Measurements from ENCODE around the gene TAF10. TPM values are rescaled to one million over a fixed set of nuclear protein-coding genes. Genes with fewer than 3 reads are reported as not detected.

The TAF10 gene
- total and polyA plus RNA-seq, 7 experiments from 2014 or later = 116 to 247 (median 129) TPM

DNA sequence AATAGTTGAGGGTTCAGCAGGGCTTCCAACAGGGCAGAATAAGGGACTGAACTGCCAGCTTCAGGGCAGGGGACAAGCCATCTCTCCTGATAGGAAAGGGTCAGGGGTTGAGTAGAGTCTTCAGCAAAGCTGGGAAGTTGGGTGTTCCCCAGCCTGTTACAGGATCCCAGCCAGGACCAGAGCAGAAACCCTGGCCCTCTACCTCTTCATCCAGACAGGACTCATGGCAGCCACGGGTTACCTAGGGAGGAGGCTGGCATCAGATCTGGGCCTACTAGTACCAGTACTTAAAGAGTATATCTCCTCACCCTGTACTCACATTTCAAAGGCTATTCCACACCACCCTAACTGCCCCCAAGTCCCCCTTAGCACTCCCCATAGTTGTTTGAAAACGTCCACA is 2.4 kb upstream of the TAF10 start:
- Mint-ChIP-seq H3K27ac (peak overlapping the region in 1 of 9 donors; percentile 27), H3K27me3 (no peaks in the 10 kb centered on the region), H3K4me1 (peaks cover 9 to 38% (median 27%) of the 10 kb centered on the region in 7 donors), H3K9me3 (no peaks in the 10 kb centered on the region), H3K36me3 (peaks cover 7 to 39% (median 17%) of the 10 kb centered on the region in 5 donors), H3K4me3 (peak overlapping the region in 1 of 10 donors; percentile 15)
- Histone ChIP-seq H3K27me3 (ENCODE audit: control insufficient read depth in 2 of 2, insufficient read depth in 2 of 2, low read length in 2 of 2) (no peaks in the 10 kb centered on the region), H3K4me1 (ENCODE audit: control insufficient read depth in 2 of 2, insufficient read depth in 2 of 2, low read length in 2 of 2) (peaks cover 23 to 34% of the 10 kb centered on the region in 2 donors), H3K36me3 (ENCODE audit: control insufficient read depth in 2 of 3, insufficient read depth in 3 of 3, low read length in 3 of 3) (peaks cover 3 to 42% (median 13%) of the 10 kb centered on the region in 3 experiments), H3K9me3 (ENCODE audit: control insufficient read depth in 2 of 3, low read length in 3 of 3) (no peaks in the 10 kb centered on the region), H3K27ac (ENCODE audit: low read depth, low read length) (no peak overlapping the region), H3K4me3 (ENCODE audit: low read length) (no peak overlapping the region)
- ChIA-PET CTCF (no interaction called here), POLR2A (interaction anchor here (1.1 to 3.8 kb wide), 5 partner anchors 11 to 69 kb away, joined by 3 to 38 read pairs (median 8); partner anchors contain the start of genes ILK, MRPL17 and RRP8)
- intact Hi-C loops (cut with micrococcal nuclease) = loop anchor here in 1 of 2 donors (10.0 kb wide), 1 partner anchor 900 kb away; the partner anchor contains the start of gene PPFIBP2
- no peak for ATAC-seq
- no peak for DNase-seq

DNA sequence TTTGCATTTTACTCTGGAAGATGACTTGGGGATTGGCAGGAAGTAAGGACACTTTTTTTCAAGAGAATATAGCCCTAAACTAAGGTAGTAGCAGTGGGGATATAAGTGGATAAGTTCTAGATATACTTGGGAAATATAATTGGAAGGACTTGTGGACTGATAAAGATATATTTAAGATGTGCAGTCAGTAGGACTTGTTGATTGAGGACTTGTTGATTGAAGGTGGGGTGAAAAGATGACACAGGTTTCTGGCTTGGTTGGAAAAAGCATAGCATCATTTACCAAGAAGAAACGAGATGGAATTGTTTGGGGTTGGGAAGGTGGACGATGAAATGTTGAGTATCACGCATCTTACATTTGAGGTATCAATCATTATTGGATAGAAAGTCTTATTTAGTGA is 1.5 kb upstream of the TAF10 start:
- peak overlapping the region; percentile 91 for H3K27ac ChIP-seq (ENCODE audit: low read depth, low read length)
- no peak overlapping the region for H3K27ac Mint-ChIP-seq
- intact Hi-C loops (cut with micrococcal nuclease) = loop anchor here (2.0 to 10.0 kb wide), 2 partner anchors 133 to 901 kb away; partner anchors contain the start of gene PPFIBP2 (in 1 of the 2)
- H3K4me3 Mint-ChIP-seq = no peak overlapping the region
- no peak for ATAC-seq
- ChIA-PET POLR2A (interaction anchor here (1.8 to 10.3 kb wide), 10 partner anchors 8 to 135 kb away, joined by 4 to 170 read pairs (median 20); partner anchors contain the start of genes ARFIP2, ILK, MRPL17 and RRP8), CTCF (interaction anchor here (1.3 to 3.9 kb wide), 3 partner anchors 9 to 70 kb away, joined by 7 to 19 read pairs (median 10); partner anchors contain the start of gene MRPL17)
- peaks cover 9 to 46% (median 32%) of the 10 kb centered on the region in 7 donors for H3K4me1 Mint-ChIP-seq
- peaks cover 23 to 30% of the 10 kb centered on the region in 2 donors for H3K4me1 ChIP-seq (ENCODE audit: control insufficient read depth in 2 of 2, insufficient read depth in 2 of 2, low read length in 2 of 2)
- peaks cover 7 to 45% (median 17%) of the 10 kb centered on the region in 5 donors for H3K36me3 Mint-ChIP-seq
- H3K27me3 Mint-ChIP-seq = no peaks in the 10 kb centered on the region
- H3K36me3 ChIP-seq (ENCODE audit: control insufficient read depth in 2 of 3, insufficient read depth in 3 of 3, low read length in 3 of 3) = peaks cover 7 to 52% (median 17%) of the 10 kb centered on the region in 3 experiments
- no peak for DNase-seq
- H3K9me3 Mint-ChIP-seq = no peaks in the 10 kb centered on the region
- no peak overlapping the region for H3K4me3 ChIP-seq (ENCODE audit: low read length)
- H3K27me3 ChIP-seq (ENCODE audit: control insufficient read depth in 2 of 2, insufficient read depth in 2 of 2, low read length in 2 of 2) = no peaks in the 10 kb centered on the region
- H3K9me3 ChIP-seq (ENCODE audit: control insufficient read depth in 2 of 3, low read length in 3 of 3) = no peaks in the 10 kb centered on the region

- Mint-ChIP-seq H3K4me3 (peak overlapping the region in 6 of 10 donors; percentile 84 to 94 (median 92)), H3K36me3 (peaks cover 7 to 56% (median 17%) of the 10 kb centered on the region in 5 donors), H3K9me3 (no peaks in the 10 kb centered on the region), H3K27me3 (no peaks in the 10 kb centered on the region), H3K27ac (peak overlapping the region in 4 of 9 donors; percentile 96 to 98 (median 96)), H3K4me1 (peaks cover 9 to 46% (median 33%) of the 10 kb centered on the region in 7 donors)
- no peaks in the 10 kb centered on the region for H3K9me3 ChIP-seq (ENCODE audit: control insufficient read depth in 2 of 3, low read length in 3 of 3)
- ATAC-seq (no peak), DNase-seq (no peak)
- H3K27ac ChIP-seq (ENCODE audit: low read depth, low read length) = peak overlapping the region; percentile 91
- peaks cover 7 to 57% (median 17%) of the 10 kb centered on the region in 3 experiments for H3K36me3 ChIP-seq (ENCODE audit: control insufficient read depth in 2 of 3, insufficient read depth in 3 of 3, low read length in 3 of 3)
- CTCF ChIA-PET = interaction anchor here (0.6 to 3.9 kb wide), 13 partner anchors 8 to 126 kb away, joined by 3 to 19 read pairs (median 4); partner anchors contain the start of gene MRPL17
- intact Hi-C loops (cut with micrococcal nuclease) = loop anchor here (1.0 to 10.0 kb wide), 11 partner anchors 8 to 903 kb away; partner anchors contain the start of genes ARFIP2 (in 2 of the 2), FHIP1B (in 2 of the 2), MRPL17 (in 2 of the 2) and TIMM10B (in 2 of the 2)
- H3K4me3 ChIP-seq (ENCODE audit: low read length) = peak overlapping the region; percentile 68
- POLR2A ChIA-PET = interaction anchor here (0.7 to 10.3 kb wide), 32 partner anchors 8 to 214 kb away, joined by 3 to 170 read pairs (median 6); partner anchors contain the start of genes ARFIP2, ILK, MRPL17 and RRP8
- H3K27me3 ChIP-seq (ENCODE audit: control insufficient read depth in 2 of 2, insufficient read depth in 2 of 2, low read length in 2 of 2) = no peaks in the 10 kb centered on the region
- H3K4me1 ChIP-seq (ENCODE audit: control insufficient read depth in 2 of 2, insufficient read depth in 2 of 2, low read length in 2 of 2) = peaks cover 26 to 29% of the 10 kb centered on the region in 2 donors
Measured at GRCh38 chr11:6611963-6612212, 128 bp downstream of the TAF10 start.

DNA sequence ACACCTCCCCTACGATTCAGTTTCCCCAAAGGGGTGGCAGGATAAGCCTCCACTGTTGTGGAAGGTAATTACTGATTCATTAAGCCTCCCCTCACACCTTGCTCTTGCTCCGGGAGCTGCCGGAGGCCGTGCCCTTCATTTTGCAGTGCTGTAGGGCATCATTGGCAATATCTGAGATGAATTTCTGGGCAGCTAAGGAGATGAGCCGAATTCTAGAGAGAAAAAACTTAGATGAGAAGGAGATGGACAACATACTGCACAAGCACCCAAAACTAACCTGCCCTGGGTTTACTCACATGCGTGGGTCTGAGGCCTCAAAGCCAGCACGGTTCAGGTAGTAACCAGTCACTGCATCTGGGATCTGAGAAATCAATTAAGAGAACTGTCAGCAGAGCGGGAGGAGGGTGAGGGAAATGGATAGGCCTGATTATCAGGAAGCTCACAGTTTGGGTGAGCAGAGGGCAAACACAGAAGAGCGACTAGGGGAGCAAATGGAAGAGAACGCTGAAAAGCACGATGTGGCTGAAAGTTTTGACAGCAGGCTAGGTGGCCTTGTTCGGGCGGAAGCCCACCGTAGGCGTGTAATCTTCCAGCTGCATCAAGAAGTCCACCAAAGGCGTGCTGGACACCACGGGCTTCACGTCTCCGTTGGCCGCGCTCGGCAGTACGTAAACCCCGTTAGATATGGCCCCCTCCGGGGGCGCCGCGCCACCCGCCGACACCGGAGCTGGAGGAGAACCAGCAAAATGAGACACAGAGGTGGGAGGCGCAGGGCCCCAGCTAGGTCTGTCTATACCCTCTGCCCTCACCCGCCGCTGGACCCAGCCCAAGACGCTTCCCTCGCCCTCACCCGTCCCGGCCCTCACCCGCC is 689 bp downstream of the TAF10 start:
- H3K36me3 ChIP-seq (ENCODE audit: control insufficient read depth in 2 of 3, insufficient read depth in 3 of 3, low read length in 3 of 3) = peaks cover 7 to 52% (median 17%) of the 10 kb centered on the region in 3 experiments

DNA sequence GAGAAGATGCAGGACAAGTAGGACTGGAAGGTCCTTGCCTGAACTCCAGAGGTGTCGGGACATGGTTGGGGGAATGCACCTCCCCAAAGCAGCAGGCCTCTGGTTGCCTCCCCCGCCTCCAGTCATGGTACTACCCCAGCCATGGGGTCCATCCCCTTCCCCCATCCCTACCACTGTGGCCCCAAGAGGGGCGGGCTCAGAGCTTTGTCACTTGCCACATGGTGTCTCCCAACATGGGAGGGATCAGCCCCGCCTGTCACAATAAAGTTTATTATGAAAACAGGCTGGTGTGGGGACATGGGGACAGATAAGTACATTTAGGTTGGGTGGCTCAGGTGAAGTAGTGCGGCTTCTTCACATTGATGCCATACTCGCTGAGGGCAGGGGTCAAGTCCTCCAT is 1.4 kb downstream of the TAF10 start:
- Histone ChIP-seq H3K9me3 (ENCODE audit: control insufficient read depth in 2 of 3, low read length in 3 of 3) (no peaks in the 10 kb centered on the region), H3K27ac (ENCODE audit: low read depth, low read length) (peak overlapping the region; percentile 91), H3K4me3 (ENCODE audit: low read length) (no peak overlapping the region), H3K4me1 (ENCODE audit: control insufficient read depth in 2 of 2, insufficient read depth in 2 of 2, low read length in 2 of 2) (peaks cover 39 to 42% of the 10 kb centered on the region in 2 donors), H3K36me3 (ENCODE audit: control insufficient read depth in 2 of 3, insufficient read depth in 3 of 3, low read length in 3 of 3) (peaks cover 7 to 44% (median 17%) of the 10 kb centered on the region in 3 experiments), H3K27me3 (ENCODE audit: control insufficient read depth in 2 of 2, insufficient read depth in 2 of 2, low read length in 2 of 2) (no peaks in the 10 kb centered on the region)
- intact Hi-C loops (cut with micrococcal nuclease) = loop anchor here in 1 of 2 donors (10.0 kb wide), 1 partner anchor 904 kb away; the partner anchor contains the start of gene PPFIBP2
- H3K4me1 Mint-ChIP-seq = peaks cover 2 to 40% (median 33%) of the 10 kb centered on the region in 7 donors
- no peaks in the 10 kb centered on the region for H3K9me3 Mint-ChIP-seq
- no peak for ATAC-seq
- ChIA-PET CTCF (interaction anchor here (1.3 to 3.9 kb wide), 2 partner anchors 73 to 77 kb away, joined by 5 to 19 read pairs; partner anchors contain the start of gene MRPL17), POLR2A (interaction anchor here (0.6 to 10.3 kb wide), 13 partner anchors 7 to 208 kb away, joined by 3 to 170 read pairs (median 4); partner anchors contain the start of genes ILK, MRPL17, RRP8 and TPP1)
- peaks cover 3 to 51% (median 11%) of the 10 kb centered on the region in 5 donors for H3K36me3 Mint-ChIP-seq
- H3K27ac Mint-ChIP-seq = peak overlapping the region in 5 of 9 donors; percentile 75 to 98 (median 96)
- H3K4me3 Mint-ChIP-seq = peak overlapping the region in 7 of 10 donors; percentile 10 to 94 (median 92)
- no peaks in the 10 kb centered on the region for H3K27me3 Mint-ChIP-seq
- peak in 1 of 9 donors; percentile 20 for DNase-seq

More for the DNA sequence above, 689 bp downstream of the TAF10 start:
- peak overlapping the region in 5 of 9 donors; percentile 90 to 98 (median 96) for H3K27ac Mint-ChIP-seq
- no peaks in the 10 kb centered on the region for H3K9me3 Mint-ChIP-seq
- CTCF ChIA-PET = interaction anchor here (0.6 to 3.9 kb wide), 9 partner anchors 9 to 126 kb away, joined by 3 to 19 read pairs (median 5); partner anchors contain the start of gene MRPL17
- Histone ChIP-seq H3K4me1 (ENCODE audit: control insufficient read depth in 2 of 2, insufficient read depth in 2 of 2, low read length in 2 of 2) (peaks cover 32 to 34% of the 10 kb centered on the region in 2 donors), H3K9me3 (ENCODE audit: control insufficient read depth in 2 of 3, low read length in 3 of 3) (no peaks in the 10 kb centered on the region), H3K27ac (ENCODE audit: low read depth, low read length) (peak overlapping the region; percentile 91), H3K4me3 (ENCODE audit: low read length) (peak overlapping the region; percentile 68), H3K27me3 (ENCODE audit: control insufficient read depth in 2 of 2, insufficient read depth in 2 of 2, low read length in 2 of 2) (no peaks in the 10 kb centered on the region)
- intact Hi-C loops (cut with micrococcal nuclease) = loop anchor here in 1 of 2 donors (10.0 kb wide), 1 partner anchor 903 kb away; the partner anchor contains the start of gene PPFIBP2
- H3K4me3 Mint-ChIP-seq = peak overlapping the region in 6 of 10 donors; percentile 84 to 94 (median 92)
- DNase-seq (peak in 2 of 9 donors; percentile 20 to 50), ATAC-seq (peak; percentile 8)
- peaks cover 7 to 55% (median 17%) of the 10 kb centered on the region in 5 donors for H3K36me3 Mint-ChIP-seq
- peaks cover 9 to 46% (median 36%) of the 10 kb centered on the region in 7 donors for H3K4me1 Mint-ChIP-seq
- H3K27me3 Mint-ChIP-seq = no peaks in the 10 kb centered on the region
- POLR2A ChIA-PET = interaction anchor here (0.6 to 10.3 kb wide), 33 partner anchors 7 to 213 kb away, joined by 3 to 170 read pairs (median 6); partner anchors contain the start of genes ARFIP2, ILK, MRPL17 and RRP8

Measured in naive thymus-derived CD4-positive, alpha-beta T cell (primary cell).